ENCODE results near the gene VWA5B2. TPM values are rescaled to one million over a fixed set of nuclear protein-coding genes. Genes with fewer than 3 reads are reported as not detected.

Gene VWA5B2
- total and polyA plus RNA-seq, 2 of the 4 experiments (the other 2 are of a cell fraction), result not detected

- Histone ChIP-seq H3K36me3 (ENCODE audit: control insufficient read depth, insufficient read depth, low read length) (no peaks in the 10 kb centered on the region), H3K4me1 (ENCODE audit: control insufficient read depth, insufficient read depth, low read length) (no peaks in the 10 kb centered on the region), H3K27me3 (ENCODE audit: control insufficient read depth, insufficient read depth, low read length) (peaks cover 11% of the 10 kb centered on the region), H2BK15ac (ENCODE audit: low read depth, low read length) (no peak overlapping the region), H2AK5ac (ENCODE audit: low read depth, low read length) (no peak overlapping the region), H3K56ac (ENCODE audit: extremely low read depth, insufficient read depth, low read length) (no peak overlapping the region), H3K4me3 (ENCODE audit: insufficient read depth, low read depth, low read length) (no peak overlapping the region), H3K9me1 (ENCODE audit: insufficient read depth, low read length) (no peaks in the 10 kb centered on the region), H2AFZ (replicated peaks; ENCODE audit: low read length, poor library complexity) (no peak overlapping the region), H3K79me1 (ENCODE audit: low read depth in 1 of 2, low read length in 2 of 2) (no peaks in the 10 kb centered on the region), H3K4ac (ENCODE audit: low read depth, low read length) (no peak overlapping the region), H2BK5ac (ENCODE audit: low read depth, low read length, poor library complexity, severe bottlenecking) (no peak overlapping the region), H3K27ac (ENCODE audit: insufficient read depth, low read length) (no peak overlapping the region), H2BK120ac (ENCODE audit: low read depth, low read length) (no peak overlapping the region), H4K5ac (ENCODE audit: low read depth, low read length) (no peak overlapping the region), H3K14ac (replicated peaks; ENCODE audit: low read depth, low read length) (no peak overlapping the region), H3K23ac (ENCODE audit: low read depth, low read length) (no peak overlapping the region), H4K20me1 (ENCODE audit: insufficient read depth, low read length) (no peaks in the 10 kb centered on the region), H3K18ac (ENCODE audit: low read depth, low read length) (no peak overlapping the region), H2BK20ac (ENCODE audit: low read depth, low read length) (no peak overlapping the region), H3K9me3 (ENCODE audit: control insufficient read depth, insufficient read depth, low read length) (no peaks in the 10 kb centered on the region), H4K8ac (ENCODE audit: low read depth in 2 of 2, low read length in 2 of 2) (no peak overlapping the region), H2AK9ac (replicated peaks; ENCODE audit: low read depth, low read length, poor library complexity) (no peak overlapping the region), H3K4me2 (ENCODE audit: low read depth, low read length) (no peak overlapping the region), H3K9ac (ENCODE audit: low read depth, low read length) (no peak overlapping the region), H4K91ac (ENCODE audit: insufficient read depth, low read depth, low read length) (no peak overlapping the region)
- no peak for TF ChIP-seq MXI1 (IDR thresholded peaks at IDR 0.05; ENCODE audit: borderline replicate concordance, low read depth, low read length)
- no peak for TF ChIP-seq CTCF (conservative IDR thresholded peaks at IDR 0.05; ENCODE audit: low read depth, low read length)
- TF ChIP-seq USF2 (IDR thresholded peaks at IDR 0.05; ENCODE audit: low read depth, low read length), result no peak
- no peak for TF ChIP-seq CEBPB (IDR thresholded peaks at IDR 0.05; ENCODE audit: low read depth, low read length)
- TF ChIP-seq FOS (IDR thresholded peaks at IDR 0.05; ENCODE audit: low read depth, low read length), result no peak
- no peak for TF ChIP-seq SMC3 (IDR thresholded peaks at IDR 0.05; ENCODE audit: low read depth, low read length)
- ChIA-PET POLR2A (ENCODE audit: unreplicated experiment) (no interaction called here), CTCF (interaction anchor here (0.8 kb wide), 1 partner anchor 16 kb away, joined by 3 read pairs; no protein-coding TSS in a partner anchor)
- dilution Hi-C loops (cut with HindIII; ENCODE audit: low sequenced_read_pairs, unreplicated experiment) (no loop called here), in situ Hi-C loops (cut with MboI; ENCODE audit: low sequenced_read_pairs) (no loop called here), intact Hi-C loops (cut with micrococcal nuclease) (no loop called here)
- WGBS, 2 experiments (ENCODE audit: extremely low coverage in 2 of 2, insufficient read length in 1 of 2), result no CpG with 5 or more reads among the region's 5 CpGs
- ATAC-seq (ENCODE audit: low read depth) (no peak), DNase-seq (no peak)
- no TSS peak for BruUV-seq (replicated peaks)
These were observed 17.7 kb upstream of the VWA5B2 start for GRCh38 chr3:184211718-184212117.
